Measurements from ENCODE around the gene TMED5.
"Not testable (repeated sequence)": the region's sequence is repeated elsewhere in the genome, so short reads cannot be mapped to it uniquely, and the experiment has no call there.

TMED5 gene

GRCh38 chr1:93179886-93180722 is at the start of gene TMED5:
Gene TMED5 (minus strand): TSS chr1:93180413. CDS start chr1:93180242, 171 bp downstream.
- peak; percentile 99 for DNase-seq

GRCh38 chr1:93223023-93223675 is 42.9 kb upstream of the TMED5 start:
- DNase-seq, result no peak

- DNase-seq, result no peak
Observed at GRCh38 chr1:93221913-93222312, 41.7 kb upstream of the TMED5 start.

- DNase-seq, result not testable (repeated sequence)
Observed at GRCh38 chr1:93220716-93221115, 40.5 kb upstream of the TMED5 start.

GRCh38 chr1:93219443-93219842 is 39.2 kb upstream of the TMED5 start:
- peak; percentile 40 for DNase-seq

- DNase-seq, result no peak
Observed at GRCh38 chr1:93215322-93215721, 35.1 kb upstream of the TMED5 start.

GRCh38 chr1:93207211-93207610 is 27.0 kb upstream of the TMED5 start:
- no peak for DNase-seq

- DNase-seq, result no peak
Observed at GRCh38 chr1:93206567-93206954, 26.3 kb upstream of the TMED5 start.

GRCh38 chr1:93205892-93206566 is 25.8 kb upstream of the TMED5 start:
- no peak for DNase-seq

GRCh38 chr1:93200714-93201113 is 20.5 kb upstream of the TMED5 start:
- no peak for DNase-seq

GRCh38 chr1:93200086-93200620 is 19.9 kb upstream of the TMED5 start:
- DNase-seq, result no peak

- no peak for DNase-seq
Observed at GRCh38 chr1:93199150-93199549, 18.9 kb upstream of the TMED5 start.

- no peak for DNase-seq
Observed at GRCh38 chr1:93196591-93196990, 16.4 kb upstream of the TMED5 start.

GRCh38 chr1:93194231-93194990 is 14.2 kb upstream of the TMED5 start:
- DNase-seq, result peak; percentile 54

GRCh38 chr1:93190432-93190831 is 10.2 kb upstream of the TMED5 start:
- no peak for DNase-seq

- DNase-seq, result peak; percentile 89
Observed at GRCh38 chr1:93186667-93187066, 6.5 kb upstream of the TMED5 start.

- peak; percentile 93 for DNase-seq
Observed at GRCh38 chr1:93180723-93181613, 755 bp upstream of the TMED5 start, which contains the start of gene CCDC18. Gene CCDC18 (plus strand): TSS chr1:93180724. CDS start chr1:93183362, 2,638 bp downstream.

GRCh38 chr1:93178418-93178817 is 1.8 kb downstream of the TMED5 start:
- no peak for DNase-seq

GRCh38 chr1:93177991-93178390 is 2.2 kb downstream of the TMED5 start:
- DNase-seq, result no peak

GRCh38 chr1:93174638-93175037 is 5.6 kb downstream of the TMED5 start:
- not testable (repeated sequence) for DNase-seq

- DNase-seq, result no peak
Observed at GRCh38 chr1:93172778-93173177, 7.4 kb downstream of the TMED5 start.
